Colon (tissue), 2 donors: ENCODE results near the gene CT45A1.
"Not testable (repeated sequence)": the region's sequence is repeated elsewhere in the genome, so short reads cannot be mapped to it uniquely, and the experiment has no call there.

Experiments used
- FAIRE-seq: peaks from 2 replicates; lab custom pipeline; 2012; peaks lifted over from hg19 to GRCh38; lab: Jason Lieb, UNC
- donor health status: control.
- donor health status: control.

Gene CT45A1

GRCh38 chrX:135713183-135713689, at the start of gene CT45A1:
TSS of gene CT45A1 (plus strand) at chrX:135713639. CDS start at chrX:135718941, 5,302 bp downstream.
- FAIRE-seq = not testable (repeated sequence)

GRCh38 chrX:135672979-135673378, 40.5 kb upstream of the CT45A1 start:
- not testable (repeated sequence) for FAIRE-seq

- no peak for FAIRE-seq
These were observed 25.3 kb upstream of the CT45A1 start for GRCh38 chrX:135688137-135688536.

- FAIRE-seq = peak; percentile 89
These were observed 18.0 kb upstream of the CT45A1 start for GRCh38 chrX:135695471-135695870.

- FAIRE-seq = no peak
These were observed 15.8 kb upstream of the CT45A1 start for GRCh38 chrX:135697601-135698000.

- FAIRE-seq = no peak
These were observed 14.5 kb upstream of the CT45A1 start for GRCh38 chrX:135698924-135699323.

- no peak for FAIRE-seq
These were observed 5.6 kb upstream of the CT45A1 start for GRCh38 chrX:135707880-135708279.

- no peak for FAIRE-seq
These were observed 356 bp downstream of the CT45A1 start for GRCh38 chrX:135713795-135714194.

GRCh38 chrX:135734666-135735065, 21.2 kb downstream of the CT45A1 start:
- FAIRE-seq = not testable (repeated sequence)

GRCh38 chrX:135737366-135738071, 24.1 kb downstream of the CT45A1 start:
- FAIRE-seq = no peak

GRCh38 chrX:135740681-135741149, 27.3 kb downstream of the CT45A1 start:
- FAIRE-seq = no peak

GRCh38 chrX:135741192-135741715, 27.8 kb downstream of the CT45A1 start:
- FAIRE-seq = no peak

- FAIRE-seq = not testable (repeated sequence)
These were observed 31.3 kb downstream of the CT45A1 start for GRCh38 chrX:135744739-135745138.

GRCh38 chrX:135768091-135768490, 54.7 kb downstream of the CT45A1 start, which contains the start of gene CT45A3:
TSS of gene CT45A3 (minus strand) at chrX:135768191. CDS start at chrX:135764444, 3,747 bp downstream.
- not testable (repeated sequence) for FAIRE-seq
